ENCODE measurements around the gene ZIC5. TPM values are rescaled to one million over a fixed set of nuclear protein-coding genes. Genes with fewer than 3 reads are reported as not detected.

ZIC5 gene
- not detected in 2 replicates for total RNA-seq (2014; rRNA removed; shearing (Covaris generic))

GRCh38 chr13:99971576-99972189 is at the start of gene ZIC5:
TSS of gene ZIC5 (minus strand) at chr13:99971767. CDS start at chr13:99971603, 164 bp downstream.
- no peaks in the 10 kb centered on the region; the same call in 1 of the 2 replicates for H3K36me3 ChIP-seq
- H3K9me3 ChIP-seq (replicated peaks), result peaks cover 47% of the 10 kb centered on the region
- peaks cover 96% of the 10 kb centered on the region for H3K27me3 ChIP-seq (replicated peaks)
- peak within 1 kb of the TSS; percentile 33 for H3K4me3 ChIP-seq
- peak in 1 of 2 experiments; percentile 74 for DNase-seq (ENCODE audit: low read depth in 1 of 2, low spot score in 2 of 2)
- peaks cover 15% of the 10 kb centered on the region for H3K4me1 ChIP-seq (replicated peaks)
- no peak within 1 kb of the TSS for H3K27ac ChIP-seq

GRCh38 chr13:100019780-100020356 is 48.3 kb upstream of the ZIC5 start:
- Histone ChIP-seq H3K4me1 (replicated peaks) (no peaks in the 10 kb centered on the region), H3K27me3 (replicated peaks) (peaks cover 40% of the 10 kb centered on the region), H3K4me3 (no peak overlapping the region), H3K9me3 (replicated peaks) (peaks cover 3% of the 10 kb centered on the region; the same call in 1 of the 2 replicates), H3K36me3 (no peaks in the 10 kb centered on the region), H3K27ac (no peak overlapping the region)
- DNase-seq (ENCODE audit: low read depth in 1 of 2, low spot score in 2 of 2), result peak in 1 of 2 experiments; percentile 55

DNA sequence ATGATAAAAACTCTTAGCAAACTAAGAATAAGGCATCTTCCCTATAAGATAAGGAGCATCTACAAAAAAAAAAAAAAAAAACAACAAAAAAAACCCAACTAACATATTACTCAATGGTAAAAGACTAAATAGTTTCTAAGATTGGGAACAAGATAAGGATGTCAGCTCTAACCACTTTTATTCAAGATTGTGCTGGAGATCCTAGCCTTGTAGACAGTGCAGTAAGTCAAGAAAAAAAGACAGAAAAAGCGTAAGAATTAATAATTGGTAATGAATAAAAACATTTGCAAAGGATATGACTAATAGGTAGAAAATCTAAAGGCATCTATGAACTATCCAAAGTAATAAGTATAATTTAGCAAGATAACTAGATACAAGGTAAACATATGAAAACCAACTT is 43.1 kb upstream of the ZIC5 start:
- Histone ChIP-seq H3K4me1 (replicated peaks) (no peaks in the 10 kb centered on the region), H3K27me3 (replicated peaks) (peaks cover 79% of the 10 kb centered on the region), H3K27ac (no peak overlapping the region), H3K4me3 (no peak overlapping the region), H3K9me3 (replicated peaks) (peaks cover 3% of the 10 kb centered on the region), H3K36me3 (no peaks in the 10 kb centered on the region)
- DNase-seq (ENCODE audit: low read depth in 1 of 2, low spot score in 2 of 2), result no peak

DNA sequence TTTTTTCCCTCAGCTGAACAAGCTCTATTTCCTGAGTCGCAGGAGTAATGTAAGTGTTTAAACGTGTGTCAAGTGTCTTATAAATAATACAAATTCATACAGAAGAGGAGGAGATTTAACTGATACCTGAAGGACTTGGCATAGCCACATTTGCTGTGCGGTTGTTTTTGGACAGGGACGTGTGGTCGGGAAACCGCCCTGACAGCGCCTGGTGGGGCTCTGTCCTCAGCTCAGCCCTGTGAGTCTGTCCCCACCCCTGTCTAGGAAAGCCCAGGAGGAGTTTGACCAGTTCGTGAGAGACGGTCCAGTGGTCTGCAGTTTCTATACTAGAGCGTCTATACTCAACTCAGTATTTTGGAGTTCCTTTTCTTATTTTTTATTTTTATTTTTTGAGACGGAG is 26.7 kb upstream of the ZIC5 start:
- peak in 1 of 2 experiments; percentile 61 for DNase-seq (ENCODE audit: low read depth in 1 of 2, low spot score in 2 of 2)
- no peak overlapping the region for H3K4me3 ChIP-seq
- H3K36me3 ChIP-seq, result no peaks in the 10 kb centered on the region
- H3K9me3 ChIP-seq (replicated peaks), result peaks cover 9% of the 10 kb centered on the region
- peaks cover 71% of the 10 kb centered on the region for H3K27me3 ChIP-seq (replicated peaks)
- no peak overlapping the region for H3K27ac ChIP-seq
- H3K4me1 ChIP-seq (replicated peaks), result peaks cover 7% of the 10 kb centered on the region

GRCh38 chr13:99997702-99998214 is 26.2 kb upstream of the ZIC5 start:
- H3K27me3 ChIP-seq (replicated peaks), result peaks cover 66% of the 10 kb centered on the region
- H3K4me1 ChIP-seq (replicated peaks), result peaks cover 12% of the 10 kb centered on the region
- peak in 1 of 2 experiments; percentile 70 for DNase-seq (ENCODE audit: low read depth in 1 of 2, low spot score in 2 of 2)
- no peak overlapping the region for H3K27ac ChIP-seq
- no peaks in the 10 kb centered on the region for H3K36me3 ChIP-seq
- H3K4me3 ChIP-seq, result no peak overlapping the region
- H3K9me3 ChIP-seq (replicated peaks), result peaks cover 8% of the 10 kb centered on the region

DNA sequence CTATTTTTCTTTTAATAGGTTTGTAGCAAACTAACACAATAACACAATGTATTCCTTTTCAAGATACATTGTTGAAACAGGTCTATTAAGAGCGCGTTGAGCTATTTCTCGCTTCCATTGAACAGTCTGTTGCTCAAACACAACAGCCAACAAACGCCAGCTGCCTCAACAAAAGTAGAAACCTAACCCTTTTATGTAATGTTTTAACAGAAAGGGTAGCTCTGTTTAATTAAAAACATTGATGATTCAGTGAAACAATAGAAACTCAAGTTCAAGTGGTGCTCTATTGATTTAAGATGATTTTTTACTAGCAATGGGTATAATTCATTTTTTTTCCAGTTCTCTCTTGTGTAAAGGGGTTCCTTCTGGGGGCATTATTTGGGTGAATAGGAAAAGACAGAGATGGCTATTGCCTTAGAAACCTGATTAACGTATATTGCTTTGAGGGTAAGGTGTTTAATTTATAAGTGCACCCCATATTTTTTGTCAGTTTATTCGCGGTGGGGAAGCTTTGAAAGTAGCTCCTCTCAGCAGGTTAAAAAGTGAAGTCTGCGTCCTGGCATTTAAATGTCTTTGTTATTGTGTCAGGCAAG is 24.9 kb upstream of the ZIC5 start:
- H3K36me3 ChIP-seq, result no peaks in the 10 kb centered on the region
- peaks cover 8% of the 10 kb centered on the region for H3K9me3 ChIP-seq (replicated peaks)
- no peak overlapping the region for H3K27ac ChIP-seq
- peak in 1 of 2 experiments; percentile 47 for DNase-seq (ENCODE audit: low read depth in 1 of 2, low spot score in 2 of 2)
- peaks cover 58% of the 10 kb centered on the region for H3K27me3 ChIP-seq (replicated peaks)
- peaks cover 19% of the 10 kb centered on the region for H3K4me1 ChIP-seq (replicated peaks)
- H3K4me3 ChIP-seq, result no peak overlapping the region

GRCh38 chr13:99995589-99996380 is 24.2 kb upstream of the ZIC5 start:
- H3K36me3 ChIP-seq, result no peaks in the 10 kb centered on the region
- peaks cover 8% of the 10 kb centered on the region for H3K9me3 ChIP-seq (replicated peaks)
- peaks cover 19% of the 10 kb centered on the region for H3K4me1 ChIP-seq (replicated peaks)
- H3K4me3 ChIP-seq, result no peak overlapping the region
- H3K27me3 ChIP-seq (replicated peaks), result peaks cover 55% of the 10 kb centered on the region
- peak; percentile 47 to 78 for DNase-seq (ENCODE audit: low read depth in 1 of 2, low spot score in 2 of 2)
- no peak overlapping the region for H3K27ac ChIP-seq

DNA sequence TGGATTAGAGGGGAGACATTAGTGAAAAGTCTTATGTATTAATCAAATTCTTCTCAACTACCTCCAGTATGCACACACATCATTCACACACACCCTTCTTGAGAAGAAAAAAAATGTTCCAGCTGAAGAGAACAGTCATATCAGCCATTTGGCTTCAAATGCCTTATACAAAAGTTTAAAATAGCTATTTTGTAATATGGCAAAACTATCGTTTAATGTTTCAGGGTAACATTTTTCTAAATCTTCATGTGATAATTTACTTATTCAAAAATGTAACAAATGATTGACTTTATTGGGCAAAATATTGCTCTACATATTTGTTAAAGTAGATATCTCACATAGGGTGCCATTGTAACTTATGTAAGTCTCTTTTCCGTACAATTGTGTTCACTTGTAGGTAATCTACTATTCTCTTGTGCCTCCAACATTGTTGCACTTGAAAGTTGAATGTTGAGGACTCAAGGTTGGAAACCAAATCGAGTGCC is 23.6 kb upstream of the ZIC5 start:
- no peak overlapping the region for H3K4me3 ChIP-seq
- H3K9me3 ChIP-seq (replicated peaks), result peaks cover 8% of the 10 kb centered on the region
- no peak for DNase-seq (ENCODE audit: low read depth in 1 of 2, low spot score in 2 of 2)
- H3K4me1 ChIP-seq (replicated peaks), result peaks cover 19% of the 10 kb centered on the region
- H3K36me3 ChIP-seq, result no peaks in the 10 kb centered on the region
- H3K27me3 ChIP-seq (replicated peaks), result peaks cover 51% of the 10 kb centered on the region
- H3K27ac ChIP-seq, result no peak overlapping the region

DNA sequence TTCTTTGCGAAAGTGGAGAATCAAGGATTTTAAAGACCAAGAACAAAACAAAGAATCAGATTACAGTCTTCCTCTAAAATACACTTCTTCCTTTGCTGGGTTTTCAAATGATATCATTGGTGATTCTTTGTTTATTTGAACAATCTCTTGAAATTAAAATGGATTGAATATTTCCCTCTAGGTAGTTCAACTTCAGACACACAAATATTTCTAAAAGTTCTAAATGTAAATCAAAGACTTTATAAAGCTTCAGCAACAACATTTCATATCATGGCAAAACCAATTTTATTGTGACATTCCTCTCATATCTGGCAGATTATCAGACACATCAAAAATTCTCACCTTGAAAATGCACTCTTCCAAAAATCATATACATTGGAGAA is 23.1 kb upstream of the ZIC5 start:
- Histone ChIP-seq H3K4me3 (no peak overlapping the region), H3K27ac (no peak overlapping the region), H3K36me3 (no peaks in the 10 kb centered on the region), H3K9me3 (replicated peaks) (peaks cover 8% of the 10 kb centered on the region), H3K4me1 (replicated peaks) (peaks cover 19% of the 10 kb centered on the region), H3K27me3 (replicated peaks) (peaks cover 46% of the 10 kb centered on the region)
- DNase-seq (ENCODE audit: low read depth in 1 of 2, low spot score in 2 of 2), result peak in 1 of 2 experiments; percentile 44

- Histone ChIP-seq H3K9me3 (replicated peaks) (peaks cover 8% of the 10 kb centered on the region), H3K4me3 (no peak overlapping the region), H3K27ac (no peak overlapping the region), H3K36me3 (no peaks in the 10 kb centered on the region), H3K27me3 (replicated peaks) (peaks cover 39% of the 10 kb centered on the region), H3K4me1 (replicated peaks) (peaks cover 19% of the 10 kb centered on the region)
- DNase-seq (ENCODE audit: low read depth in 1 of 2, low spot score in 2 of 2), result peak; percentile 51 to 56
These were observed 22.4 kb upstream of the ZIC5 start for GRCh38 chr13:99993660-99994637.

DNA sequence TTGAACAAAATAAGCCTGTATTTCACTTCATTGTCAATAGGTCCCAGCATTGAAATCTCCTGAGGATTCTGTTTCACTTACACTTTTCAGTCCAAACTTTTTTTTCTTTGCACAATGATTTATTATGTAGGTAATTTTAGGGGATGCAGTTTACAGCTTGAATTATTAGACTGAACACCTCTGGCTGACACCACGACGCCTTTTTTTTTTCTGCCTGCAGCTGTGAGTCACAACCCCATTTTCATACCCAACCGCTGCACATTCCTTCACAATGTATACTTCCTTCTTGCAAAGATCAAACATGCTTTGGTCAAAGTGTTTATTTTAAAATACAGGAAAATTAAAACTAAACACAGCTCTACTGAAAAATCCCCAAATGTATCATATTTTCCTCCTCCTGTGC is 21.4 kb upstream of the ZIC5 start:
- no peak overlapping the region for H3K4me3 ChIP-seq
- H3K4me1 ChIP-seq (replicated peaks), result peaks cover 19% of the 10 kb centered on the region
- H3K36me3 ChIP-seq, result no peaks in the 10 kb centered on the region
- H3K27me3 ChIP-seq (replicated peaks), result peaks cover 43% of the 10 kb centered on the region
- H3K9me3 ChIP-seq (replicated peaks), result peaks cover 8% of the 10 kb centered on the region
- peak; percentile 71 to 93 for DNase-seq (ENCODE audit: low read depth in 1 of 2, low spot score in 2 of 2)
- H3K27ac ChIP-seq, result no peak overlapping the region

DNA sequence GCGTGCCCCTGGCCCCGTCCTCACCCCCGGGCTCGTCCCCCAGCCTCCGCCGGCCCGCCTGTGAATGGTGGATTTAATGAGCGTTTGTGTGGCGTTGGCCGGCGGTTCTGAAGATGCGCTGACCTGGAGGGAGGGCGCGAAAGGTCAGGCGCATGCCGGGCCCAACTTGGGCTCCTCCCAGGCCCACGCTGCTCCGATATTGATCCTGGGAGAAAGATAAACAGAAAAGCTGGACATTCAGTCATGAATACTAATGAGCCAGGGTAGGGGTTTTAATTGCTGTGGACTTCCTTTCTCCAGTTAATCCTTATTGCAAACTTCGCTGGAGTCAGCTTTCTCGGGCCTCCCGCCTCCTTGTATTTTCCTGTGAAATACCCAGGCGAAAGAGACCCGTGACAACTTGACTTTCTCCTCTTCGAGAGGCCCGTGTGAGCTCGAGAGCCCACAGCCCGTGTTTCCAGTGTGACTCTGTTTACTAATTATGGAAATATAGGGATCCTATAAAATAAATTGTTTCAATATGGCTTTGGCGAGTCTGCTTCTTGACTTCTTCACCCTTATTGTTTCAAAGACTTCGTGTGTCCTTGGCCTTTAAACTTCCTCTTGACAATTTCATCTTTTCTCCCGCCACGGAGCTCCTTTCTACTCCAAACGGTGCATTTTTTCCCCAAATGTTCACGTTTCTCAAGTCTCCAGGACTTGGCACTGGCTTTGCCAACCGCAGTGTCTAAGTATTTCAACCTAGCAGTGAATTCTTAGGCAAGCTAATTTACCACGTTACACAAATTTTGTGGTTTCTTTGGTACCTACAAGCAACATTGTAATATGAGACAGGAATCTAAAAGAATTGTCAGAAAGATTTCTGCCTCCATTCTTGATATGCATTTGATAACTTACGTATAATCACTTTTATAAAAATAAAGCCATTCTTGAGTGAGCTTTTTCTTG is 20.5 kb upstream of the ZIC5 start:
- Histone ChIP-seq H3K4me3 (no peak overlapping the region), H3K27me3 (replicated peaks) (peaks cover 51% of the 10 kb centered on the region), H3K36me3 (no peaks in the 10 kb centered on the region), H3K27ac (no peak overlapping the region), H3K9me3 (replicated peaks) (peaks cover 8% of the 10 kb centered on the region), H3K4me1 (replicated peaks) (peaks cover 19% of the 10 kb centered on the region)
- peak in 1 of 2 experiments; percentile 53 for DNase-seq (ENCODE audit: low read depth in 1 of 2, low spot score in 2 of 2)
